Lower lobe of right lung (tissue), 2 donors: Measurements from ENCODE around the gene PMEL. TPM values are rescaled to one million over a fixed set of nuclear protein-coding genes. Genes with fewer than 3 reads are reported as not detected.
"Not testable (repeated sequence)": the region's sequence is repeated elsewhere in the genome, so short reads cannot be mapped to it uniquely, and the experiment has no call there.

Experiments
- ATAC-seq, 2 donors: fragments of 200-7000 bp; cut with Tn5 transposase; one replicate each; pipeline ENCODE4 v1.9.1; 2020 to 2022; ENCODE audit warnings: mild to moderate bottlenecking in 2 of 2, moderate library complexity in 2 of 2
- DNase-seq: peaks from one replicate; pipeline ENCODE4 v3.0.0-alpha.2; 2020
- H3K27ac ChIP-seq: fragments of 200-600 bp; one replicate; pipeline ENCODE4 v1.8.0; 2022
- H3K27me3 ChIP-seq: fragments of 200-600 bp; one replicate; pipeline ENCODE4 v1.8.0; 2022; ENCODE audit warnings: low read depth
- H3K36me3 ChIP-seq: fragments of 200-600 bp; one replicate; pipeline ENCODE4 v1.8.0; 2022; ENCODE audit warnings: mild to moderate bottlenecking
- H3K4me1 ChIP-seq: fragments of 200-600 bp; one replicate; pipeline ENCODE4 v1.8.0; 2022
- H3K4me3 ChIP-seq: fragments of 200-600 bp; one replicate; pipeline ENCODE4 v1.8.0; 2022; ENCODE audit warnings: mild to moderate bottlenecking
- H3K9me3 ChIP-seq: fragments of 200-600 bp; one replicate; pipeline ENCODE4 v1.8.0; 2022
- intact Hi-C: fragments of 100-400 bp; cut with DNase I; formaldehyde crosslinking; loops from one replicate; pipeline ENCODE4 v1.11.0; 2022
- total RNA-seq: library from RNA; stranded (reverse); fragmentation: NEBNext Ultra II Directional; extraction: Animal tissue kit (Norgen Biotek cat#: 25700); gene quantifications from one replicate; pipeline ENCODE4 v1.2.1, GENCODE V29; 2021
- TF ChIP-seq, protein P1 (sequence below): fragments of 200-600 bp; IDR thresholded peaks from one replicate; pipeline ENCODE4 v1.8.0; 2022; ENCODE audit warnings: antibody characterized with exemption, mild to moderate bottlenecking
- donor health status: DM: no; HTN: yes; CAD: no; lungs with severe emphysema.

The PMEL gene
- total RNA-seq, 1 donor from 2014 or later = 1.2 TPM

DNA sequence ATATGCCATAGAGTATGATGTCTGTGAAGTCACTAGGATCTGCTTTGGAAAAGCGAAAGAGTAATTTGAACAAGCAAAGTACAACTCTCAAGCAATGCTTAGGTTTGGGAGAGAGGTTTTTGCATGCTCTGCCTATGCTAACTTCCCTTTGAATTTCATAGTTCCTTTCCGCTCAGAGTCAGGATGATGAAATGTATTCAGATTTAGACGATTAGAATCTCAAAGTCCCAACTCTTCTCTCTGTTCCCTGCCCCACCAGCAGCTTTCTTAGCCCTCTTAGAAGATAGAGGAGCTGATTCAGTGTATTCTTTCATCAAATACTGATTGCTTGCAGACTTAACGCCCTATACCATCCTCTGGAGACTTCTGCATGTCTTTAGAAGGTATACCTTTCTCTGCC is 19.5 kb upstream of the PMEL start:
- TF ChIP-seq, protein P1, sequence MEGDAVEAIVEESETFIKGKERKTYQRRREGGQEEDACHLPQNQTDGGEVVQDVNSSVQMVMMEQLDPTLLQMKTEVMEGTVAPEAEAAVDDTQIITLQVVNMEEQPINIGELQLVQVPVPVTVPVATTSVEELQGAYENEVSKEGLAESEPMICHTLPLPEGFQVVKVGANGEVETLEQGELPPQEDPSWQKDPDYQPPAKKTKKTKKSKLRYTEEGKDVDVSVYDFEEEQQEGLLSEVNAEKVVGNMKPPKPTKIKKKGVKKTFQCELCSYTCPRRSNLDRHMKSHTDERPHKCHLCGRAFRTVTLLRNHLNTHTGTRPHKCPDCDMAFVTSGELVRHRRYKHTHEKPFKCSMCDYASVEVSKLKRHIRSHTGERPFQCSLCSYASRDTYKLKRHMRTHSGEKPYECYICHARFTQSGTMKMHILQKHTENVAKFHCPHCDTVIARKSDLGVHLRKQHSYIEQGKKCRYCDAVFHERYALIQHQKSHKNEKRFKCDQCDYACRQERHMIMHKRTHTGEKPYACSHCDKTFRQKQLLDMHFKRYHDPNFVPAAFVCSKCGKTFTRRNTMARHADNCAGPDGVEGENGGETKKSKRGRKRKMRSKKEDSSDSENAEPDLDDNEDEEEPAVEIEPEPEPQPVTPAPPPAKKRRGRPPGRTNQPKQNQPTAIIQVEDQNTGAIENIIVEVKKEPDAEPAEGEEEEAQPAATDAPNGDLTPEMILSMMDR = no peak
- no peak for ATAC-seq
- H3K36me3 ChIP-seq = peaks cover 81% of the 10 kb centered on the region

DNA sequence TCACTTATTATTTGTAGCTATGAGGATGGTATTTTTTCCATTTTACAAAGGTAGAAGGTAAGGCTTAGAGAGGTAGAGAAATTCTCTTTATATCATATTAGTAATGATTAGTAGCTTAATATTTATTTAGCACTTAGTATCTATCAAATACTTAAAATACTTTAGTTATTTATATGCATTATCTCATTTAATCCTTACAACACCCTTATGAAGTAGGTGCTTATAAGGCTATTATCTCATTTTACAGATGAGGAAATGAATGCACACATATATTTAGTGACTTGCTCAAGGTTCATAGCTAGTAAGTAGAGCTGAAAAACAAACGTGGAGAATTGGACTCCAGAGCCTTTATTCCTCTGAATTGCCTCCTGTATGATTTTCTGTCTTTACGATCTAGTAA is 19.0 kb upstream of the PMEL start:
- intact Hi-C loops = no loop called here
- peaks cover 77% of the 10 kb centered on the region for H3K36me3 ChIP-seq
- no peak for ATAC-seq
- no peak overlapping the region for H3K27ac ChIP-seq
- TF ChIP-seq, protein P1 = no peak
- H3K9me3 ChIP-seq = no peaks in the 10 kb centered on the region
- no peak overlapping the region for H3K4me3 ChIP-seq
- peaks cover 5% of the 10 kb centered on the region for H3K4me1 ChIP-seq
- no peak for DNase-seq
- no peaks in the 10 kb centered on the region for H3K27me3 ChIP-seq

More for the DNA sequence above, 19.5 kb upstream of the PMEL start:
- H3K27me3 ChIP-seq = no peaks in the 10 kb centered on the region
- no peaks in the 10 kb centered on the region for H3K9me3 ChIP-seq
- H3K27ac ChIP-seq = no peak overlapping the region
- H3K4me3 ChIP-seq = no peak overlapping the region
- intact Hi-C loops = no loop called here
- DNase-seq = no peak
- H3K4me1 ChIP-seq = peaks cover 5% of the 10 kb centered on the region

DNA sequence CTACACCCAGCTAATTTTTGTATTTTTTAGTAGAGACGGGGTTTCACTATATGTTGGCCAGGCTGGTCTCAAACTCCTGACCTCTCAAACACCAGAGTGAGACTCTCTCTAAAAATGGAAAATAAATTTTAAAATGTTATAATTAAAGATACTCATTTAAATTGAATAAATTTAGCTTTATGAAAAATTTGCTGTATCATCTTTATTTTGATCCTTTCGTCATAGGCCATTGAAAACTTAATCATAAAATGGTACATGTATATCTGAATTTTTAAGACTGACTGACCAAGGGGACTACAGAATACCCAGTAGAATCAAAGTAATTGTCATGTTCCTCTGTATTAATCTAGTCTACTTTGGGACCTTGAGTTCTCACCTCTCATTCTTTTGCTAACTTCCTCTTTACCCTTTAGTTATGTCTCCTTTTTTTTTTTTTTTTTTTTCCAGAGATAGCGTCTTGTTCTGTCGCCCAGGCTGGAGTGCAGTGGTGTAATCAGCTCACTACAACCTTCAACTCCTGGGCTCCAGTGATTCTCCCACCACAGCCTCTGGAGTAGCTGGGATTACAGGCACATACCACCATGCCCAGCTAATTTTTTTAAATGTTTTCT is 17.5 kb upstream of the PMEL start:
- DNase-seq = no peak

DNA sequence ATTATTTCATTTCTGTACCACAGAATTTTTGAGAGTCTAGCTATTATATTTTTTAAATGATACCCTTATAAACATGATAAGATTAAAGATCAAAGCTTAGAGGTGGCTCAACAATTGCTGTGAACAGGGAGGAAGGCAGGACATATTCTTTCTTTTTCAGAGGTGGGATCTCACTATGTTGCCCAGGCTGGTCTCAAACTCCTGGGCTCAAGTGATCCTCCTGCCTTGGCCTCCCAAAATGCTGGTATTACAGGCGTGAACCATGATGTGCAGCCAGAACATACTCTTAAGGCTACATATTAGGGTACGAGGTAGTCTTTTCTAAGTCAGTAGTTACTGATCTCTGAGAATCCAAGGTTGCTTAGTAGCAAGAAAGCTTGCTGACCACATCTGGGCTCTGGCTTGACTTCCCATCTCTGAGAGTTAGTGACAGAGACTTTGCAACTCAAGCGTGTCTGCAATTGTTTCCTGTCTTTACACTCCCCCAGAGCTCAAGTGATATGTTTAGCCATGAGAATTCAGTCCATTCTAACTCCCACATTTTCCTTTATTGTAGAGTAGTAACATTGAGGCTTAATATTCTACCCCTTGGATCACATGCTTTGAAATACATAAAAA is 16.6 kb upstream of the PMEL start:
- H3K4me1 ChIP-seq = peaks cover 23% of the 10 kb centered on the region

More for the DNA sequence above, 17.5 kb upstream of the PMEL start:
- Histone ChIP-seq H3K4me1 (peaks cover 14% of the 10 kb centered on the region), H3K4me3 (no peak overlapping the region), H3K27me3 (no peaks in the 10 kb centered on the region), H3K27ac (no peak overlapping the region), H3K9me3 (no peaks in the 10 kb centered on the region), H3K36me3 (peaks cover 62% of the 10 kb centered on the region)
- intact Hi-C loops = no loop called here
- TF ChIP-seq, protein P1 = no peak
- no peak for ATAC-seq

DNA sequence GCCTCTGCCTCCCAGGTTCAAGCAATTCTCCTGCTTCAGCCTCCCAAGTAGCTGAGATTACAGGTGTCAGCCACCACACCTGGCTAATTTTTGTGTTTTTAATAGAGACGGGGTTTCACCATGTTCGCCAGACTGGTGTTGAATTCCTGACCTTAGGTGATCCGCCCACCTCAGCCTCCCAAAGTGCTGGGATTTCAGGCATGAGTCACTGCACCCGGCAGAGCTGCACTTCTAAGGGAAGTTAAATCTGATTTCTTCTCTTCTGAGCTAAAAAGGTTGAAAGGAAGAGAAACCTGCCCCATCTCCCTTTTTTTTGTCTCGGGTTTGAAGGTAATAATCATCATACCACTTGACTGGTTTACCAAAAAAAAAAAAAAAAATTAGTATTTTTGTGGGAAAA is 16.0 kb upstream of the PMEL start:
- DNase-seq, H3K27me3 ChIP-seq, H3K4me3 ChIP-seq, intact Hi-C loops, H3K9me3 ChIP-seq, H3K27ac ChIP-seq: not testable (repeated sequence)
- H3K4me1 ChIP-seq = peaks cover 28% of the 10 kb centered on the region
- peaks cover 53% of the 10 kb centered on the region for H3K36me3 ChIP-seq
- ATAC-seq = peak in 1 of 2 donors; percentile 59

More for the DNA sequence above, 16.6 kb upstream of the PMEL start:
- ATAC-seq (peak in 1 of 2 donors; percentile 10), DNase-seq (no peak)
- no peak overlapping the region for H3K27ac ChIP-seq
- H3K4me3 ChIP-seq = no peak overlapping the region
- H3K27me3 ChIP-seq = no peaks in the 10 kb centered on the region
- intact Hi-C loops = no loop called here
- H3K9me3 ChIP-seq = no peaks in the 10 kb centered on the region
- H3K36me3 ChIP-seq = peaks cover 54% of the 10 kb centered on the region
- TF ChIP-seq, protein P1 = no peak

DNA sequence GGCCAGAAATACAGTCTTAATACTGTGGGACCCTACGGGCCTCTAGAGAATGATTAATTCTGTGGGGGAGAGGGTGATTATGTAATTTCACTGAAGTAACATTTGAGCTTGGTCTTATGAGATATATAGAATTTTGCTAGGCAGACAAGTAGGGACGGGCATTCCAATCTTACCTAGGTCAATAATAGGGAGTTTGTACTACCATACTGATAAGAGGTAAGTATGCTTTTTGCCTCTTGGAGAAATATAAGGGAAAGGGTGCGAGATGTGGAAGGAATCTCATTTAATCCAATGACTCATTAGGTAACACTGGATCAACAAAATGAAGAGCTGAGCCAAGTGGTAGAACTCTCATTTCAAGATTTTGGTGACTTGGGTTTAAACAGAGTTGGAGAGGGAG is 13.2 kb upstream of the PMEL start:
- ATAC-seq (peak; percentile 9 to 61), DNase-seq (no peak)
- no peak overlapping the region for H3K4me3 ChIP-seq
- H3K4me1 ChIP-seq = peaks cover 53% of the 10 kb centered on the region
- intact Hi-C loops = no loop called here
- TF ChIP-seq, protein P1 = no peak
- H3K27me3 ChIP-seq = no peaks in the 10 kb centered on the region
- H3K27ac ChIP-seq = no peak overlapping the region
- peaks cover 25% of the 10 kb centered on the region for H3K36me3 ChIP-seq
- no peaks in the 10 kb centered on the region for H3K9me3 ChIP-seq
